ENCODE data around the gene CPSF4L.

The CPSF4L gene

DNA sequence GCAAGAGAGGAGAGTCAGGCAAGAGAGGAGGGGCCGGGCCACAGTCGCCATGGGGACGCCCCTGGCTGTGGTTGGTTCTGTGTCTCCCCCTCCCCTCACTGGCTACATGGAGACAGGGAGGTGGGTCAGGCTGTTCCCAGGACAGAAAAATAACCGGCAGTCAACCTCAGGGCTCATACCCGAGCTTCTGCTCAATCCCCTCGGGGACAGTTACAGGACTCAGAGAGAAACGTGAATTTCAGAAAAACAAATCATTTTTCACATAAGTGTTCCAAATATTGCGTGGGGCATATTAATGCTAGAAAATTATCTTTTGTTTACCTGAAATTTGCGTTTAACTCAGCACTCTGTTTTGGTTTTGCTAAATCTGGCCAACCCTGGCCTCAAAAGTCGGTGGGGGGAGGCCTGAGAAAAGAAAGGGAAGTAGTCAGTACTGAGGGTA lies 22.2 kb upstream of the CPSF4L start:
- TF ChIP-seq, protein P1, sequence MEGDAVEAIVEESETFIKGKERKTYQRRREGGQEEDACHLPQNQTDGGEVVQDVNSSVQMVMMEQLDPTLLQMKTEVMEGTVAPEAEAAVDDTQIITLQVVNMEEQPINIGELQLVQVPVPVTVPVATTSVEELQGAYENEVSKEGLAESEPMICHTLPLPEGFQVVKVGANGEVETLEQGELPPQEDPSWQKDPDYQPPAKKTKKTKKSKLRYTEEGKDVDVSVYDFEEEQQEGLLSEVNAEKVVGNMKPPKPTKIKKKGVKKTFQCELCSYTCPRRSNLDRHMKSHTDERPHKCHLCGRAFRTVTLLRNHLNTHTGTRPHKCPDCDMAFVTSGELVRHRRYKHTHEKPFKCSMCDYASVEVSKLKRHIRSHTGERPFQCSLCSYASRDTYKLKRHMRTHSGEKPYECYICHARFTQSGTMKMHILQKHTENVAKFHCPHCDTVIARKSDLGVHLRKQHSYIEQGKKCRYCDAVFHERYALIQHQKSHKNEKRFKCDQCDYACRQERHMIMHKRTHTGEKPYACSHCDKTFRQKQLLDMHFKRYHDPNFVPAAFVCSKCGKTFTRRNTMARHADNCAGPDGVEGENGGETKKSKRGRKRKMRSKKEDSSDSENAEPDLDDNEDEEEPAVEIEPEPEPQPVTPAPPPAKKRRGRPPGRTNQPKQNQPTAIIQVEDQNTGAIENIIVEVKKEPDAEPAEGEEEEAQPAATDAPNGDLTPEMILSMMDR (IDR thresholded peaks at IDR 0.05; ENCODE audit: borderline replicate concordance, insufficient read depth, low read depth, low read length): no peak
- no peak overlapping the region for H3K4me3 ChIP-seq (ENCODE audit: low read depth, low read length)

DNA sequence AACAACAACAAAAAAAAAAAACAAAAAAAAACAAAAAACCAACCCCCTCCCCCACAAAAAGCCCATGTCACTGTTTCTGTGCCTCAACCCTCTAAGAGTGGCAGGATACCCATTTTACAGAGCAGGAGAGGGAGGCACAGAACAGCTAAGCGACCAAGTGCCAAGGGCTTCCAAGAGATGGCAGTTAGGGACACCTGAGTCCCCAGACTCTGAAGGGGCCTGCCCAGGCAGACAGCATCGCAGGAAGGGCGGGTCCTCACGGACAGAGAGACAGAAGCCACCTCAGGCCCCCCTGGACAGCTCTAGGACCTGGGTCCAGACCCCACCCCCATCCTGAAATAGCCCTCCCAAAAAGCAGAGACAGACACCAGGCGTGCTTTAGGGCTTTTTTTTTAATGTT lies 21.6 kb upstream of the CPSF4L start:
- TF ChIP-seq, protein P1 (IDR thresholded peaks at IDR 0.05; ENCODE audit: borderline replicate concordance, insufficient read depth, low read depth, low read length): no peak
- H3K4me3 ChIP-seq (ENCODE audit: low read depth, low read length): no peak overlapping the region

- TF ChIP-seq, protein P1 (IDR thresholded peaks at IDR 0.05; ENCODE audit: borderline replicate concordance, insufficient read depth, low read depth, low read length): no peak
- H3K4me3 ChIP-seq (ENCODE audit: low read depth, low read length): no peak overlapping the region
These were observed 20.9 kb upstream of the CPSF4L start for GRCh38 chr17:73282629-73283028.

DNA sequence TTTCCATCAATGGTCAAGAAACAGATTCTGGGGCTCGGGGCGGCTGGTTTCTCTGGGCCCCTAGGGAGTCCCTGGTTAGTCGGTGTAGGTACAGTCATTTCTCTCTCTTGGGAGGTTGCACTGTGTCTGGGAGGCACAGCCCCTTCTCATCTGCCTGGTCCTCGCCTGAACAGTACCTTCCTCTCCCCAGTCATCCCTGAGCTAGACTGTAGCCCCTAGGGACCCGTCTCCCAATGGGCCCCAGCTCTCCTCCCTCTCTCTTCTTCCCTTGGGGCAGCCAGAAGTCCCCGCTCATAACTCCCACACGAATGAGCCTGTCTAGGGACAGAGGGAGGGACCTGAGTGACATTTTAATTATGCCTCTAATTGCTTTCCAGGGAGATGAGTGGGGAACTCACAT lies 20.2 kb upstream of the CPSF4L start:
- H3K4me3 ChIP-seq (ENCODE audit: low read depth, low read length): no peak overlapping the region
- TF ChIP-seq, protein P1 (IDR thresholded peaks at IDR 0.05; ENCODE audit: borderline replicate concordance, insufficient read depth, low read depth, low read length): no peak

- TF ChIP-seq, protein P1 (IDR thresholded peaks at IDR 0.05; ENCODE audit: borderline replicate concordance, insufficient read depth, low read depth, low read length): no peak
These were observed 18.5 kb upstream of the CPSF4L start for GRCh38 chr17:73280191-73280590.

GRCh38 chr17:73279704-73280103 lies 18.0 kb upstream of the CPSF4L start:
- H3K4me3 ChIP-seq (ENCODE audit: low read depth, low read length): no peak overlapping the region
- TF ChIP-seq, protein P1 (IDR thresholded peaks at IDR 0.05; ENCODE audit: borderline replicate concordance, insufficient read depth, low read depth, low read length): no peak

More at GRCh38 chr17:73280191-73280590, 18.5 kb upstream of the CPSF4L start:
- H3K4me3 ChIP-seq (ENCODE audit: low read depth, low read length): no peak overlapping the region

DNA sequence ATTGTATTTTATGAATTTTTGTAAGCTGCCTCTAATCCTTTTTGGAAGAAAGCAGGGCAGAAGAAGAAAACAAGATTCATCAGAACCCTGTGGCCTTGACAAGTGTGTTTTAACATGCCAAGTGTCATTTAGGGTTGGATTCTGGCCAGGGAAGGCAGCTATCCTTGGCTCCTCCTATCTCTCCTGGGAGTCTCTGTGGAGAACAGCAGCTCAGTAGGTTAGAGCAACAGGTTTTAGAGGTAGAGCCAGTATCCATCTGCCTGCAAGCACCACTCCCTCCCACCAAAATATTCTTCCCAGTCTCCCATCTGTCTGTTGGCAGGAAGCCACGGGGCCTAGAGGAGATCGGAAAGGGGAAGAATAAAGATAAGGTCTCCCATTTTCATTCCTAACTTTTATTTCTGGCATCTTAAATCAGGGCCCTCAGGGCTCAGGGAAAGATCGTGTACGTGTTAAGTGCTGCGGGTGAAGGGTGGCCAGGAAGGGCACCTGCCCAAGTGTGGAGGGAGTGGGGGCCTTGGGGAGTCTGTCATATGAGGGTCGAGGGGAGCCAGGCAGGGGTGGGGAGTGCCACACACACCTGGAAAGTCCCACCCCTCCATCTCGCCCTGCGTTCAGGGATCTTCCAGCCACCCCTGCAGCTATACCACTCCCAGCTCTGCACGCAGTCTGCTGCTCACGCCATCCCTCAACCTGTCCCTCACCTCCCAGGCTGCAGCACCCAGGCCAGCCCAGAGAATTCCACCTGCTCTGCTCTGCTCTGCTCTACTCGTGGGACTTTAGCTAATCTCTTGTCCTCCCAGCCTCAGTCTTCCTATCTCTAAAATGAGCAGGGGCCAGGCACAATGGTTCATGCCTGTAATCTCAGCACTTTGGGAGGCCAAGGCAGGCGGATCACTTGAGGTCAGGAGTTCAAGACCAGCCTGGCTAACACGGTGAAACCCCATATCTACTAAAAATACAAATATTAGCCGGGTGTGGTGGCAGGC lies 17.1 kb upstream of the CPSF4L start:
- H3K4me3 ChIP-seq (ENCODE audit: low read depth, low read length): no peak overlapping the region
- TF ChIP-seq, protein P1 (IDR thresholded peaks at IDR 0.05; ENCODE audit: borderline replicate concordance, insufficient read depth, low read depth, low read length): no peak

Measured in GM12875 (cell line).